Brain microvascular endothelial cell (primary cell): ENCODE measurements around the gene ARL5C.

Experiments
- DNase-seq: peaks from one replicate; pipeline ENCODE4 v3.0.0-alpha.2; 2020
- H3K27ac ChIP-seq: fragments of 250-450 bp; sonication (Bioruptor Pico); 2 replicates; pipeline ENCODE4 v1.5.1; 2020; ENCODE audit warnings: mild to moderate bottlenecking, moderate library complexity
- H3K27me3 ChIP-seq: fragments of 250-450 bp; sonication (Bioruptor Pico); replicated peaks from 2 replicates; pipeline ENCODE4 v1.5.1; 2020; ENCODE audit warnings: mild to moderate bottlenecking
- H3K36me3 ChIP-seq: fragments of 250-450 bp; sonication (Bioruptor Pico); replicated peaks from 2 replicates; pipeline ENCODE4 v1.5.1; 2020; ENCODE audit warnings: mild to moderate bottlenecking
- H3K4me3 ChIP-seq: 2 replicates; pipeline ENCODE4 v1.5.1; 2011; ENCODE audit warnings: low read depth, mild to moderate bottlenecking, control low read depth, low read length, moderate library complexity
- CTCF ChIP-seq: IDR thresholded peaks from 2 replicates; pipeline ENCODE4 v1.5.1; 2011; ENCODE audit warnings: low read depth, mild to moderate bottlenecking, moderate library complexity, low read length, control low read depth, inconsistent platforms; ENCODE audit errors: missing control alignments
- in situ Hi-C: cut with HindIII; loops from 2 replicates; pipeline ENCODE4 v1.10.0; 2017; ENCODE audit warnings: low sequenced_read_pairs, low pct_ligation_motif_present

The ARL5C gene

GRCh38 chr17:39183720-39184119, 17.8 kb upstream of the ARL5C start:
- H3K27ac ChIP-seq = no peak overlapping the region
- in situ Hi-C loops = no loop called here
- no peak overlapping the region for H3K4me3 ChIP-seq
- DNase-seq = no peak
- H3K27me3 ChIP-seq = no peaks in the 10 kb centered on the region
- TF ChIP-seq CTCF = no peak
- peaks cover 61% of the 10 kb centered on the region for H3K36me3 ChIP-seq

GRCh38 chr17:39183045-39183444, 17.1 kb upstream of the ARL5C start:
- TF ChIP-seq CTCF = no peak
- Histone ChIP-seq H3K27ac (no peak overlapping the region), H3K4me3 (no peak overlapping the region), H3K36me3 (peaks cover 56% of the 10 kb centered on the region), H3K27me3 (no peaks in the 10 kb centered on the region)
- in situ Hi-C loops = no loop called here
- DNase-seq = no peak

- TF ChIP-seq CTCF = no peak
- Histone ChIP-seq H3K27me3 (no peaks in the 10 kb centered on the region), H3K36me3 (peaks cover 57% of the 10 kb centered on the region), H3K27ac (no peak overlapping the region), H3K4me3 (no peak overlapping the region)
- in situ Hi-C loops = no loop called here
- no peak for DNase-seq
These were observed 15.3 kb upstream of the ARL5C start for GRCh38 chr17:39181303-39181702.

- H3K36me3 ChIP-seq = peaks cover 45% of the 10 kb centered on the region
- no peak for TF ChIP-seq CTCF
- DNase-seq = peak; percentile 40
- H3K4me3 ChIP-seq = no peak overlapping the region
- H3K27ac ChIP-seq = no peak overlapping the region
- no peaks in the 10 kb centered on the region for H3K27me3 ChIP-seq
- in situ Hi-C loops = no loop called here
These were observed 12.6 kb upstream of the ARL5C start for GRCh38 chr17:39178536-39178935.

GRCh38 chr17:39177256-39177655, 11.3 kb upstream of the ARL5C start:
- DNase-seq = no peak
- Histone ChIP-seq H3K36me3 (peaks cover 37% of the 10 kb centered on the region), H3K27ac (no peak overlapping the region), H3K4me3 (no peak overlapping the region), H3K27me3 (no peaks in the 10 kb centered on the region)
- in situ Hi-C loops = no loop called here
- no peak for TF ChIP-seq CTCF

GRCh38 chr17:39175695-39176093, 9.7 kb upstream of the ARL5C start:
- H3K4me3 ChIP-seq = no peak overlapping the region
- DNase-seq = no peak
- in situ Hi-C loops = no loop called here
- no peaks in the 10 kb centered on the region for H3K27me3 ChIP-seq
- no peak overlapping the region for H3K27ac ChIP-seq
- H3K36me3 ChIP-seq = peaks cover 28% of the 10 kb centered on the region
- no peak for TF ChIP-seq CTCF
